CD4-positive, alpha-beta memory T cell (primary cell): ENCODE data around the gene IFNLR1. TPM values are rescaled to one million over a fixed set of nuclear protein-coding genes. Genes with fewer than 3 reads are reported as not detected.

Source experiments
- CTCF ChIA-PET: fragments of 350-600 bp; sonication (Branson Sonifier 250); formaldehyde crosslinking; loops from one replicate; lab custom pipeline; 2021; ENCODE audit warnings: inconsistent platforms; ENCODE audit not compliant: partially characterized antibody; lab: Charles Lee
- POLR2A ChIA-PET: fragments of 350-600 bp; sonication (Branson Sonifier 250); formaldehyde crosslinking; loops from one replicate; lab custom pipeline; 2021; ENCODE audit not compliant: partially characterized antibody; lab: Charles Lee
- DNase-seq, 5 donors: peaks; one replicate each; pipeline versions ENCODE4 v3.0.0 to v3.0.0-alpha.2; 2020 to 2022; ENCODE audit warnings: mixed read lengths in 1 of 5
- H3K27ac ChIP-seq: one replicate; pipeline ENCODE4 v1.7.0; 2013; ENCODE audit warnings: low read depth, low read length
- H3K27me3 ChIP-seq: 2 replicates; pipeline ENCODE4 v1.7.0; 2013; ENCODE audit warnings: mild to moderate bottlenecking, low read length, moderate library complexity; ENCODE audit not compliant: insufficient read depth
- H3K36me3 ChIP-seq: 2 replicates; pipeline ENCODE4 v1.7.0; 2013; ENCODE audit warnings: mild to moderate bottlenecking, low read length, moderate library complexity; ENCODE audit not compliant: insufficient read depth
- H3K4me1 ChIP-seq: 2 replicates; pipeline ENCODE4 v1.7.0; 2013; ENCODE audit warnings: mild to moderate bottlenecking, low read length, moderate library complexity; ENCODE audit not compliant: insufficient read depth
- H3K4me3 ChIP-seq, 2 donors: one replicate each; pipeline ENCODE4 v1.7.0; 2013; ENCODE audit warnings: low read length in 2 of 2, mild to moderate bottlenecking in 1 of 2
- H3K9me3 ChIP-seq, 2 donors: one replicate each; pipeline ENCODE4 v1.7.0; 2013; ENCODE audit warnings: low read length in 2 of 2, control low read depth in 1 of 2; ENCODE audit not compliant: control insufficient read depth in 1 of 2
- H3K27ac Mint-ChIP-seq, 7 donors: one replicate each; pipeline ENCODE4 v1.8.0; 2020 to 2021; ENCODE audit warnings: mixed read lengths in 7 of 7, mild to moderate bottlenecking in 6 of 7, inconsistent platforms in 3 of 7, moderate library complexity in 3 of 7
- H3K27me3 Mint-ChIP-seq, 2 donors: one replicate each; pipeline ENCODE4 v1.8.0; 2020 to 2021; ENCODE audit warnings: mixed read lengths in 2 of 2
- H3K36me3 Mint-ChIP-seq, 2 donors: one replicate each; pipeline ENCODE4 v1.8.0; 2020 to 2021; ENCODE audit warnings: mixed read lengths in 2 of 2, inconsistent platforms in 1 of 2, mild to moderate bottlenecking in 1 of 2
- H3K4me1 Mint-ChIP-seq, 4 donors: one replicate each; pipeline ENCODE4 v1.8.0; 2020 to 2021; ENCODE audit warnings: mixed read lengths in 4 of 4, mild to moderate bottlenecking in 1 of 4
- H3K4me3 Mint-ChIP-seq, 8 donors: one replicate each; pipeline ENCODE4 v1.8.0; 2020 to 2021; ENCODE audit warnings: mixed read lengths in 8 of 8, mild to moderate bottlenecking in 7 of 8, moderate library complexity in 6 of 8, inconsistent platforms in 3 of 8
- H3K9me3 Mint-ChIP-seq, 8 donors: one replicate each; pipeline ENCODE4 v1.8.0; 2020 to 2021; ENCODE audit warnings: mixed read lengths in 8 of 8, mild to moderate bottlenecking in 5 of 8, inconsistent platforms in 3 of 8, moderate library complexity in 1 of 8
- intact Hi-C: fragments of 100-400 bp; cut with micrococcal nuclease; formaldehyde crosslinking; loops from one replicate; pipeline ENCODE4 v1.15.1; 2023
- polyA plus RNA-seq, 2 donors: library from polyadenylated mRNA; unstranded; fragments of 300-500 nt; fragmentation: Illumina TruSeq; gene quantifications; one replicate each; pipeline ENCODE4 v1.2.3, GENCODE V29; 2021
- total RNA-seq, 2 experiments: library from RNA; stranded (reverse); gene quantifications; one replicate each; pipeline ENCODE4 v1.2.3, GENCODE V29; 2021

The IFNLR1 gene
- total and polyA plus RNA-seq, 4 experiments from 2014 or later = 0.88 to 4.5 (median 2.0) TPM

- no peaks in the 10 kb centered on the region for H3K27me3 ChIP-seq
- Mint-ChIP-seq H3K27ac (peak overlapping the region in 2 of 7 donors; percentile 29 to 42), H3K27me3 (peaks cover 0 to 1% of the 10 kb centered on the region in 2 donors), H3K4me3 (no peak overlapping the region), H3K4me1 (peaks cover 14 to 38% (median 27%) of the 10 kb centered on the region in 4 donors), H3K9me3 (no peaks in the 10 kb centered on the region), H3K36me3 (no peaks in the 10 kb centered on the region)
- DNase-seq = no peak
- H3K4me1 ChIP-seq = peaks cover 26% of the 10 kb centered on the region
- no peak overlapping the region for H3K27ac ChIP-seq
- no peak overlapping the region for H3K4me3 ChIP-seq
- intact Hi-C loops = no loop called here
- POLR2A ChIA-PET = interaction anchor here (1.2 to 1.5 kb wide), 2 partner anchors 8 to 11 kb away, joined by 3 to 7 read pairs; no protein-coding TSS in a partner anchor
- CTCF ChIA-PET = interaction anchor here (1.0 to 9.8 kb wide), 5 partner anchors 9 to 224 kb away, joined by 3 to 127 read pairs (median 5); partner anchors contain the start of gene NIPAL3
- H3K36me3 ChIP-seq = no peaks in the 10 kb centered on the region
- no peaks in the 10 kb centered on the region for H3K9me3 ChIP-seq
Observed at GRCh38 chr1:24190983-24191461, 3.9 kb upstream of the IFNLR1 start.

- no peaks in the 10 kb centered on the region for H3K27me3 ChIP-seq
- POLR2A ChIA-PET = interaction anchor here (1.1 to 1.5 kb wide), 4 partner anchors 10 to 202 kb away, joined by 3 to 7 read pairs (median 4); no protein-coding TSS in a partner anchor
- H3K9me3 ChIP-seq = no peaks in the 10 kb centered on the region
- H3K4me3 ChIP-seq = no peak overlapping the region
- no peaks in the 10 kb centered on the region for H3K36me3 ChIP-seq
- H3K27ac ChIP-seq = no peak overlapping the region
- Mint-ChIP-seq H3K27me3 (no peaks in the 10 kb centered on the region), H3K27ac (peak overlapping the region in 1 of 7 donors; percentile 38), H3K4me3 (peak overlapping the region in 7 of 8 donors; percentile 9 to 59 (median 45)), H3K4me1 (peaks cover 18 to 40% (median 29%) of the 10 kb centered on the region in 4 donors), H3K9me3 (no peaks in the 10 kb centered on the region), H3K36me3 (no peaks in the 10 kb centered on the region)
- CTCF ChIA-PET = interaction anchor here (0.9 to 9.8 kb wide), 5 partner anchors 10 to 206 kb away, joined by 3 to 127 read pairs (median 5); no protein-coding TSS in a partner anchor
- peaks cover 27% of the 10 kb centered on the region for H3K4me1 ChIP-seq
- no peak for DNase-seq
- intact Hi-C loops = loop anchor here (5.0 kb wide), 3 partner anchors 37 to 453 kb away; partner anchors contain the start of gene SRRM1
Observed at GRCh38 chr1:24189528-24189927, 2.4 kb upstream of the IFNLR1 start.

- Histone ChIP-seq H3K9me3 (no peaks in the 10 kb centered on the region), H3K27me3 (no peaks in the 10 kb centered on the region), H3K4me1 (peaks cover 27% of the 10 kb centered on the region), H3K4me3 (peak overlapping the region in 1 of 2 donors; percentile 60), H3K36me3 (no peaks in the 10 kb centered on the region), H3K27ac (peak overlapping the region; percentile 50)
- H3K27ac Mint-ChIP-seq = peak overlapping the region in 6 of 7 donors; percentile 8 to 93 (median 78)
- peaks cover 20 to 39% (median 32%) of the 10 kb centered on the region in 4 donors for H3K4me1 Mint-ChIP-seq
- intact Hi-C loops = loop anchor here (5.0 kb wide), 3 partner anchors 34 to 456 kb away; partner anchors contain the start of gene SRRM1
- DNase-seq = no peak
- H3K36me3 Mint-ChIP-seq = no peaks in the 10 kb centered on the region
- no peaks in the 10 kb centered on the region for H3K9me3 Mint-ChIP-seq
- no peaks in the 10 kb centered on the region for H3K27me3 Mint-ChIP-seq
- peak overlapping the region; percentile 77 to 92 (median 83) for H3K4me3 Mint-ChIP-seq
- ChIA-PET POLR2A (interaction anchor here (1.4 to 1.7 kb wide), 2 partner anchors 205 to 227 kb away, joined by 4 to 8 read pairs; partner anchors contain the start of gene STPG1), CTCF (interaction anchor here (2.1 to 9.8 kb wide), 3 partner anchors 13 to 206 kb away, joined by 7 to 127 read pairs (median 82); no protein-coding TSS in a partner anchor)
Observed at GRCh38 chr1:24186711-24186992, 437 bp downstream of the IFNLR1 start.

GRCh38 chr1:24186031-24186710, 918 bp downstream of the IFNLR1 start:
- DNase-seq = no peak
- H3K4me1 ChIP-seq = peaks cover 27% of the 10 kb centered on the region
- ChIA-PET POLR2A (interaction anchor here (1.4 to 1.7 kb wide), 2 partner anchors 206 to 227 kb away, joined by 4 to 8 read pairs; partner anchors contain the start of gene STPG1), CTCF (interaction anchor here (2.2 to 9.8 kb wide), 3 partner anchors 14 to 206 kb away, joined by 7 to 127 read pairs (median 82); no protein-coding TSS in a partner anchor)
- H3K4me1 Mint-ChIP-seq = peaks cover 20 to 39% (median 30%) of the 10 kb centered on the region in 4 donors
- intact Hi-C loops = loop anchor here (5.0 kb wide), 3 partner anchors 34 to 456 kb away; partner anchors contain the start of gene SRRM1
- H3K9me3 ChIP-seq = no peaks in the 10 kb centered on the region
- H3K4me3 ChIP-seq = no peak overlapping the region
- H3K36me3 ChIP-seq = no peaks in the 10 kb centered on the region
- no peaks in the 10 kb centered on the region for H3K27me3 Mint-ChIP-seq
- H3K27ac Mint-ChIP-seq = peak overlapping the region in 6 of 7 donors; percentile 53 to 93 (median 78)
- H3K27me3 ChIP-seq = no peaks in the 10 kb centered on the region
- no peaks in the 10 kb centered on the region for H3K36me3 Mint-ChIP-seq
- peak overlapping the region; percentile 77 to 92 (median 83) for H3K4me3 Mint-ChIP-seq
- H3K27ac ChIP-seq = peak overlapping the region; percentile 50
- H3K9me3 Mint-ChIP-seq = no peaks in the 10 kb centered on the region

- H3K36me3 Mint-ChIP-seq = no peaks in the 10 kb centered on the region
- H3K9me3 Mint-ChIP-seq = no peaks in the 10 kb centered on the region
- CTCF ChIA-PET = interaction anchor here (2.2 to 9.8 kb wide), 3 partner anchors 15 to 207 kb away, joined by 7 to 127 read pairs (median 82); no protein-coding TSS in a partner anchor
- peak overlapping the region in 1 of 7 donors; percentile 25 for H3K27ac Mint-ChIP-seq
- H3K27me3 Mint-ChIP-seq = no peaks in the 10 kb centered on the region
- peaks cover 24% of the 10 kb centered on the region for H3K4me1 ChIP-seq
- intact Hi-C loops = loop anchor here (5.0 kb wide), 3 partner anchors 33 to 457 kb away; partner anchors contain the start of gene SRRM1
- POLR2A ChIA-PET = no interaction called here
- no peaks in the 10 kb centered on the region for H3K36me3 ChIP-seq
- DNase-seq = no peak
- peaks cover 17 to 34% (median 25%) of the 10 kb centered on the region in 4 donors for H3K4me1 Mint-ChIP-seq
- H3K4me3 ChIP-seq = no peak overlapping the region
- no peak overlapping the region for H3K4me3 Mint-ChIP-seq
- H3K27ac ChIP-seq = no peak overlapping the region
- no peaks in the 10 kb centered on the region for H3K9me3 ChIP-seq
- no peaks in the 10 kb centered on the region for H3K27me3 ChIP-seq
Observed at GRCh38 chr1:24185076-24185475, 2.0 kb downstream of the IFNLR1 start.

GRCh38 chr1:24182061-24182460, 5.0 kb downstream of the IFNLR1 start:
- no peaks in the 10 kb centered on the region for H3K36me3 ChIP-seq
- no peaks in the 10 kb centered on the region for H3K9me3 ChIP-seq
- Mint-ChIP-seq H3K4me3 (no peak overlapping the region), H3K27ac (peak overlapping the region in 1 of 7 donors; percentile 22), H3K9me3 (no peaks in the 10 kb centered on the region), H3K4me1 (peaks cover 9 to 14% (median 12%) of the 10 kb centered on the region in 4 donors), H3K27me3 (no peaks in the 10 kb centered on the region), H3K36me3 (peaks cover 0 to 1% of the 10 kb centered on the region in 2 donors)
- no peak overlapping the region for H3K4me3 ChIP-seq
- ChIA-PET CTCF (no interaction called here), POLR2A (no interaction called here)
- no peak overlapping the region for H3K27ac ChIP-seq
- DNase-seq = no peak
- peaks cover 8% of the 10 kb centered on the region for H3K4me1 ChIP-seq
- H3K27me3 ChIP-seq = no peaks in the 10 kb centered on the region
- intact Hi-C loops = no loop called here

GRCh38 chr1:24181619-24182018, 5.5 kb downstream of the IFNLR1 start:
- Histone ChIP-seq H3K27ac (no peak overlapping the region), H3K27me3 (no peaks in the 10 kb centered on the region), H3K4me3 (no peak overlapping the region), H3K9me3 (no peaks in the 10 kb centered on the region), H3K4me1 (peaks cover 7% of the 10 kb centered on the region), H3K36me3 (no peaks in the 10 kb centered on the region)
- ChIA-PET CTCF (no interaction called here), POLR2A (no interaction called here)
- peak overlapping the region in 1 of 7 donors; percentile 22 for H3K27ac Mint-ChIP-seq
- no peaks in the 10 kb centered on the region for H3K27me3 Mint-ChIP-seq
- H3K4me3 Mint-ChIP-seq = no peak overlapping the region
- H3K36me3 Mint-ChIP-seq = peaks cover 0 to 1% of the 10 kb centered on the region in 2 donors
- DNase-seq = no peak
- intact Hi-C loops = no loop called here
- H3K9me3 Mint-ChIP-seq = no peaks in the 10 kb centered on the region
- peaks cover 8 to 14% (median 11%) of the 10 kb centered on the region in 4 donors for H3K4me1 Mint-ChIP-seq
